G401 (cell line): ENCODE measurements around the gene SP110. TPM values are rescaled to one million over a fixed set of nuclear protein-coding genes. Genes with fewer than 3 reads are reported as not detected.

Experiments
- DNase-seq: peaks from one replicate; pipeline ENCODE4 v3.0.0-alpha.2; 2015; ENCODE audit warnings: low spot score
- in situ Hi-C: cut with HindIII; loops from 2 replicates; pipeline ENCODE4 v1.10.0; 2016; ENCODE audit warnings: low sequenced_read_pairs, mixed read lengths
- total RNA-seq: library from RNA; depleted of rRNA; stranded (reverse); fragments of >200 nt; shearing (Covaris generic); gene quantifications from 2 replicates; pipeline ENCODE4 v1.2.3, GENCODE V29; 2014

The SP110 gene
- total RNA-seq, 1 experiment from 2014 or later, result 11.7 TPM

- no peak for DNase-seq
- in situ Hi-C loops, result no loop called here
These were observed 41.0 kb downstream of the SP110 start for GRCh38 chr2:230178546-230179485.

GRCh38 chr2:230176996-230177395 is 42.8 kb downstream of the SP110 start:
- DNase-seq, result no peak
- in situ Hi-C loops, result no loop called here

- in situ Hi-C loops, result no loop called here
- no peak for DNase-seq
These were observed 45.3 kb downstream of the SP110 start for GRCh38 chr2:230174466-230174865.

GRCh38 chr2:230172852-230173251 is 46.9 kb downstream of the SP110 start:
- in situ Hi-C loops, result no loop called here
- DNase-seq, result no peak

GRCh38 chr2:230172156-230172555 is 47.6 kb downstream of the SP110 start:
- in situ Hi-C loops, result no loop called here
- no peak for DNase-seq

GRCh38 chr2:230170532-230170931 is 49.3 kb downstream of the SP110 start:
- in situ Hi-C loops, result no loop called here
- no peak for DNase-seq

GRCh38 chr2:230166557-230167170 is 53.1 kb downstream of the SP110 start:
- DNase-seq, result no peak
- in situ Hi-C loops, result no loop called here

- DNase-seq, result no peak
- in situ Hi-C loops, result no loop called here
These were observed 55.6 kb downstream of the SP110 start for GRCh38 chr2:230164139-230164538.

GRCh38 chr2:230162981-230163380 is 56.8 kb downstream of the SP110 start:
- in situ Hi-C loops, result no loop called here
- no peak for DNase-seq

GRCh38 chr2:230161184-230161583 is 58.6 kb downstream of the SP110 start:
- in situ Hi-C loops, result no loop called here
- DNase-seq, result no peak

- in situ Hi-C loops, result no loop called here
- DNase-seq, result peak; percentile 53
These were observed 59.6 kb downstream of the SP110 start for GRCh38 chr2:230160112-230160660.

- in situ Hi-C loops, result no loop called here
- no peak for DNase-seq
These were observed 61.3 kb downstream of the SP110 start for GRCh38 chr2:230158468-230158867.

GRCh38 chr2:230156782-230157699 is 62.7 kb downstream of the SP110 start:
- in situ Hi-C loops, result no loop called here
- DNase-seq, result no peak

GRCh38 chr2:230155359-230155758 is 64.4 kb downstream of the SP110 start:
- no peak for DNase-seq
- in situ Hi-C loops, result no loop called here

- in situ Hi-C loops, result no loop called here
- DNase-seq, result no peak
These were observed 66.3 kb downstream of the SP110 start for GRCh38 chr2:230153390-230153976.

GRCh38 chr2:230152334-230152733 is 67.5 kb downstream of the SP110 start:
- in situ Hi-C loops, result no loop called here

GRCh38 chr2:230144355-230144754 is 75.4 kb downstream of the SP110 start:
- in situ Hi-C loops, result no loop called here
- no peak for DNase-seq

More at GRCh38 chr2:230152334-230152733, 67.5 kb downstream of the SP110 start:
- DNase-seq, result no peak

- in situ Hi-C loops, result no loop called here
- DNase-seq, result no peak
These were observed 79.1 kb downstream of the SP110 start for GRCh38 chr2:230140667-230141066.
